ENCODE results near the gene PRR22.

GRCh38 chr19:5806133-5806489 is 21.6 kb upstream of the PRR22 start:
- TF ChIP-seq PRMT5 (CRISPR knock-in tag; IDR thresholded peaks at IDR 0.05) (no peak), SP1 (CRISPR knock-in tag; IDR thresholded peaks at IDR 0.05) (no peak), CTCF (IDR thresholded peaks at IDR 0.05 in 2 of 3, conservative IDR thresholded peaks at IDR 0.05 in 1 of 3; ENCODE audit: insufficient read depth in 2 of 3, low read depth in 1 of 3, low read length in 3 of 3) (no peak), ZNF274 (IDR thresholded peaks at IDR 0.05; ENCODE audit: borderline replicate concordance, low read depth, low read length) (no peak), ZFX (CRISPR knock-in tag; IDR thresholded peaks at IDR 0.05) (no peak), FOXP1 (CRISPR knock-in tag; IDR thresholded peaks at IDR 0.05) (no peak), ZNF311 (CRISPR knock-in tag; IDR thresholded peaks at IDR 0.05) (no peak), CEBPG (CRISPR knock-in tag; IDR thresholded peaks at IDR 0.05) (no peak), CEBPG (tag; conservative IDR thresholded peaks at IDR 0.05 in 1 of 2, IDR thresholded peaks at IDR 0.05 in 1 of 2) (no peak)

Measured in K562 (cell line).